Activated T-helper 17 cell treated with anti-CD3 and anti-CD28 coated beads, Interleukin-2, amount 50 U/mL, for 72 hours (primary cell): ENCODE data around the gene MXRA5. TPM values are rescaled to one million over a fixed set of nuclear protein-coding genes. Genes with fewer than 3 reads are reported as not detected.
"Not testable (repeated sequence)": the region's sequence is repeated elsewhere in the genome, so short reads cannot be mapped to it uniquely, and the experiment has no call there.

Experiments used
- ATAC-seq: fragments of 150-1000 bp; cut with Tn5 transposase; replicated peaks from 2 replicates; pipeline ENCODE4 v1.10.0; 2021; ENCODE audit warnings: mild to moderate bottlenecking, moderate library complexity
- H3K27ac Mint-ChIP-seq: one replicate; pipeline ENCODE4 v1.8.0; 2022; ENCODE audit warnings: mixed read lengths
- H3K27me3 Mint-ChIP-seq: one replicate; pipeline ENCODE4 v1.8.0; 2022; ENCODE audit warnings: mixed read lengths
- H3K36me3 Mint-ChIP-seq: one replicate; pipeline ENCODE4 v1.8.0; 2022; ENCODE audit warnings: low read depth, mild to moderate bottlenecking, mixed read lengths
- H3K4me1 Mint-ChIP-seq: one replicate; pipeline ENCODE4 v1.8.0; 2022; ENCODE audit warnings: mixed read lengths
- H3K4me3 Mint-ChIP-seq: one replicate; pipeline ENCODE4 v1.8.0; 2022; ENCODE audit warnings: mild to moderate bottlenecking, mixed read lengths
- H3K9me3 Mint-ChIP-seq: one replicate; pipeline ENCODE4 v1.8.0; 2022; ENCODE audit warnings: mixed read lengths
- total RNA-seq, 2 donors: library from RNA; stranded (reverse); gene quantifications; one replicate each; pipeline ENCODE4 v1.2.3, GENCODE V29; 2022

The MXRA5 gene
- total RNA-seq, 2 donors from 2014 or later, result not detected

- Mint-ChIP-seq H3K27ac (no peak overlapping the region), H3K9me3 (no peaks in the 10 kb centered on the region), H3K27me3 (peaks cover 3% of the 10 kb centered on the region), H3K36me3 (no peaks in the 10 kb centered on the region), H3K4me1 (no peaks in the 10 kb centered on the region), H3K4me3 (no peak overlapping the region)
- no peak for ATAC-seq
These were observed 60.1 kb downstream of the MXRA5 start for GRCh38 chrX:3286196-3286945.

GRCh38 chrX:3280706-3281105 lies 65.7 kb downstream of the MXRA5 start:
- ATAC-seq, result no peak

GRCh38 chrX:3273668-3274067 lies 72.8 kb downstream of the MXRA5 start:
- H3K4me1 Mint-ChIP-seq, H3K27me3 Mint-ChIP-seq, H3K27ac Mint-ChIP-seq, H3K9me3 Mint-ChIP-seq, H3K36me3 Mint-ChIP-seq, H3K4me3 Mint-ChIP-seq, ATAC-seq: not testable (repeated sequence)

More at GRCh38 chrX:3280706-3281105, 65.7 kb downstream of the MXRA5 start:
- H3K27me3 Mint-ChIP-seq, result no peaks in the 10 kb centered on the region
- H3K9me3 Mint-ChIP-seq, result no peaks in the 10 kb centered on the region
- no peak overlapping the region for H3K4me3 Mint-ChIP-seq
- no peak overlapping the region for H3K27ac Mint-ChIP-seq
- no peaks in the 10 kb centered on the region for H3K4me1 Mint-ChIP-seq
- no peaks in the 10 kb centered on the region for H3K36me3 Mint-ChIP-seq

- no peaks in the 10 kb centered on the region for H3K4me1 Mint-ChIP-seq
- no peak overlapping the region for H3K27ac Mint-ChIP-seq
- no peak overlapping the region for H3K4me3 Mint-ChIP-seq
- no peaks in the 10 kb centered on the region for H3K36me3 Mint-ChIP-seq
- H3K27me3 Mint-ChIP-seq, result no peaks in the 10 kb centered on the region
- H3K9me3 Mint-ChIP-seq, result no peaks in the 10 kb centered on the region
- no peak for ATAC-seq
These were observed 74.6 kb downstream of the MXRA5 start for GRCh38 chrX:3271834-3272186.

- Mint-ChIP-seq H3K4me1 (no peaks in the 10 kb centered on the region), H3K36me3 (no peaks in the 10 kb centered on the region), H3K4me3 (no peak overlapping the region), H3K9me3 (no peaks in the 10 kb centered on the region), H3K27ac (no peak overlapping the region), H3K27me3 (no peaks in the 10 kb centered on the region)
- ATAC-seq, result no peak
These were observed 75.1 kb downstream of the MXRA5 start for GRCh38 chrX:3271183-3271833.

DNA sequence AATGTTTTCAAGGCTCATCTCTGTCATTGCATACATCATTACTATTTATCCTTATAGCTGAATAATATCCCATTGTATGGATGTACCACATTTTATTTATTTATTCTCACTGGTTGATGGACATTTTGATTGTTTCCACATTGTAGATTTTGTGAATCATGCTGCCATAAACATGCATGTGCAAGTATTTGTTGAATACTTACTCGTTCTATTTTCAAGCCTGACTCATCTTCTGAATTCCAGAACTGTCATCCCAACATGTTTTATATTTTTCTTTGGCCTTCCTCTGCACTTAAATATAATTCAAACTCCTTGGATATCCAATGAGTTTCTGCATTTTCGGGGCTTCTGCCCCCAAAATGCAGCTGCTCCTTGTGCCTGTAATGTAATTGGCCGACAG lies 77.6 kb downstream of the MXRA5 start:
- no peak overlapping the region for H3K27ac Mint-ChIP-seq
- H3K4me3 Mint-ChIP-seq, result no peak overlapping the region
- H3K27me3 Mint-ChIP-seq, result peaks cover 3% of the 10 kb centered on the region
- no peak for ATAC-seq
- no peaks in the 10 kb centered on the region for H3K36me3 Mint-ChIP-seq
- H3K9me3 Mint-ChIP-seq, result no peaks in the 10 kb centered on the region
- no peaks in the 10 kb centered on the region for H3K4me1 Mint-ChIP-seq

- H3K27me3 Mint-ChIP-seq, result peaks cover 3% of the 10 kb centered on the region
- no peaks in the 10 kb centered on the region for H3K9me3 Mint-ChIP-seq
- H3K27ac Mint-ChIP-seq, result no peak overlapping the region
- H3K36me3 Mint-ChIP-seq, result no peaks in the 10 kb centered on the region
- no peak overlapping the region for H3K4me3 Mint-ChIP-seq
- H3K4me1 Mint-ChIP-seq, result no peaks in the 10 kb centered on the region
- ATAC-seq, result no peak
These were observed 82.7 kb downstream of the MXRA5 start for GRCh38 chrX:3263681-3264126.

DNA sequence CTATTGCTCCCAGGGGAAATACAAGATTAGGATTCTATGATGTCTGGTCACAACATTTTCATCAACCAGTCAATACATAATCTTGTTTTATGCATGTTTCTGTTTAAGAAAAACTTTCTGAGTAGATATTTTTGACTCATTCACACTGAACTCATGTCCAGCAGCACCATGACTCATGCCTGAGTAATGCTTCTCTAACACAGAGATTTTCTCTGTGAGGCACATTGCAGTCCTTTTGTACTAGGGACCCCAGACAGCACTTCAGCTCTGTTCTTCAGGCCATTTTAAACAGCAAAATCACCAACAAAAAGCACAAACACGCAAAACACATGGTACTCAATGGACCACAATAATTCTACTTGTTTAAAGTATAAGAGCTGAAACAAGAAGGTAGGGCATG lies 83.6 kb downstream of the MXRA5 start:
- no peak for ATAC-seq
- Mint-ChIP-seq H3K36me3 (no peaks in the 10 kb centered on the region), H3K27ac (no peak overlapping the region), H3K27me3 (peaks cover 3% of the 10 kb centered on the region), H3K9me3 (no peaks in the 10 kb centered on the region), H3K4me1 (no peaks in the 10 kb centered on the region), H3K4me3 (no peak overlapping the region)
